ENCODE results near the gene ZNF436. TPM values are rescaled to one million over a fixed set of nuclear protein-coding genes. Genes with fewer than 3 reads are reported as not detected.
"Not testable (repeated sequence)": the region's sequence is repeated elsewhere in the genome, so short reads cannot be mapped to it uniquely, and the experiment has no call there.

Gene ZNF436
- total and polyA plus RNA-seq, 3 donors from 2014 or later = 24.6 to 29.0 (median 26.7) TPM

GRCh38 chr1:23325393-23325792 is 44.2 kb downstream of the ZNF436 start:
- Histone ChIP-seq H3K27me3 (no peaks in the 10 kb centered on the region), H3K4me1 (no peaks in the 10 kb centered on the region), H3K36me3 (ENCODE audit: low read depth, missing control alignments) (no peaks in the 10 kb centered on the region), H3K9me3 (no peaks in the 10 kb centered on the region), H3K4me3 (no peak overlapping the region), H3K27ac (no peak overlapping the region)
- intact Hi-C loops (cut with DNase I; ENCODE audit: low total_unique reads) = no loop called here
- 90 to 95% methylated on average over 2 of the region's 2 CpGs for WGBS, 2 donors
- TF ChIP-seq CTCF (IDR thresholded peaks at IDR 0.05) = no peak
- no peak for TF ChIP-seq POLR2A (IDR thresholded peaks at IDR 0.05)
- no peak for DNase-seq

GRCh38 chr1:23322770-23323169 is 46.9 kb downstream of the ZNF436 start:
- Histone ChIP-seq H3K4me3 (no peak overlapping the region), H3K36me3 (ENCODE audit: low read depth, missing control alignments) (no peaks in the 10 kb centered on the region), H3K4me1 (no peaks in the 10 kb centered on the region), H3K27me3 (no peaks in the 10 kb centered on the region), H3K27ac (no peak overlapping the region), H3K9me3 (no peaks in the 10 kb centered on the region)
- no peak for DNase-seq
- intact Hi-C loops (cut with DNase I; ENCODE audit: low total_unique reads) = no loop called here
- 33 to 40% methylated on average over 1 of the region's 1 CpG for WGBS, 2 donors
- no peak for TF ChIP-seq CTCF (IDR thresholded peaks at IDR 0.05)
- no peak for TF ChIP-seq POLR2A (IDR thresholded peaks at IDR 0.05)

GRCh38 chr1:23310280-23310679 is 59.4 kb downstream of the ZNF436 start:
- DNase-seq; H3K36me3 ChIP-seq (ENCODE audit: low read depth, missing control alignments); H3K4me1 ChIP-seq; H3K27me3 ChIP-seq; H3K9me3 ChIP-seq; intact Hi-C loops (cut with DNase I; ENCODE audit: low total_unique reads); H3K27ac ChIP-seq; H3K4me3 ChIP-seq: not testable (repeated sequence)
- WGBS, 2 donors = 95 to 96% methylated on average over 7 of the region's 7 CpGs

Other genes with a start within 250 kb of the ZNF436 start
- gene LUZP1, start 201.0 kb downstream of the ZNF436 start, total RNA-seq = 10 to 100 TPM; 20.3 to 36.2 TPM
- 14.4 TPM for gene LUZP1, start 201.0 kb downstream of the ZNF436 start, polyA plus RNA-seq (ENCODE audit: insufficient read depth, low read depth, low replicate concordance)
- under 1 TPM in 1 of 2 donors, not detected in 1; 0.19 TPM for gene HTR1D, start 152.3 kb downstream of the ZNF436 start, total RNA-seq
- 0.70 TPM for gene HTR1D, start 152.3 kb downstream of the ZNF436 start, polyA plus RNA-seq (ENCODE audit: insufficient read depth, low read depth, low replicate concordance)
- gene HNRNPR, start 25.6 kb downstream of the ZNF436 start, total RNA-seq = 10 to 100 TPM; 93.8 to 95.8 TPM
- 89.6 TPM for gene HNRNPR, start 25.6 kb downstream of the ZNF436 start, polyA plus RNA-seq (ENCODE audit: insufficient read depth, low read depth, low replicate concordance)
- 10 to 100 TPM; 12.6 to 14.7 TPM for gene TCEA3, start 54.9 kb upstream of the ZNF436 start, total RNA-seq
- gene TCEA3, start 54.9 kb upstream of the ZNF436 start, polyA plus RNA-seq (ENCODE audit: insufficient read depth, low read depth, low replicate concordance) = 10.8 TPM
- gene ASAP3, start 114.3 kb upstream of the ZNF436 start, total RNA-seq = 10 to 100 TPM; 43.1 to 48.0 TPM
- gene ASAP3, start 114.3 kb upstream of the ZNF436 start, polyA plus RNA-seq (ENCODE audit: insufficient read depth, low read depth, low replicate concordance) = 34.1 TPM
- 1 to 10 TPM; 4.2 to 6.6 TPM for gene E2F2, start 161.4 kb upstream of the ZNF436 start, total RNA-seq
- 4.8 TPM for gene E2F2, start 161.4 kb upstream of the ZNF436 start, polyA plus RNA-seq (ENCODE audit: insufficient read depth, low read depth, low replicate concordance)
- gene ID3, start 189.7 kb upstream of the ZNF436 start, total RNA-seq = 10 to 100 TPM; 27.2 to 34.5 TPM
- gene ID3, start 189.7 kb upstream of the ZNF436 start, polyA plus RNA-seq (ENCODE audit: insufficient read depth, low read depth, low replicate concordance) = 24.5 TPM